ENCODE data around the gene AAGAB. TPM values are rescaled to one million over a fixed set of nuclear protein-coding genes. Genes with fewer than 3 reads are reported as not detected.

The AAGAB gene
- total RNA-seq, 1 experiment from 2014 or later, result 102 TPM

GRCh38 chr15:67266870-67267269 is 12.4 kb upstream of the AAGAB start:
- H3K9me3 ChIP-seq (ENCODE audit: control insufficient read depth, insufficient read depth, low read depth, low read length), result no peaks in the 10 kb centered on the region

DNA sequence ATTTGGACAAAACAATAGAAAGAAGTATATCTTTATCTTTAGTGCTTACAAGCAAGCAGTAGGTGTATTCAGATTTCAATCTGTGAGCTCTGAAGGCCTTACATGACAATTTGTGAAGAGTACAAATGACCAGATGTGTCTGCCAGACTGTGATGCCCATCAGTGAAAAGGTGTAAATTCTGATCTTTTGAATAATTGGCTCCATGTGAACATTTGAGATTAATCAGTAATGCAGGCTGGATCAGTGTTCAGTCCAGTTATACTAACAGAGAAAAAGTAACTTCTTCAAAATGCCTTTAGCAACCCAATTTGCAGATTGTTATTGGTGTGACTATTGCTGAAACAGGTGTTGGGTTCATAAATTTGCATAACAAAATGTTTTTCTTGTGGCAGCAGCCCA is 5.3 kb upstream of the AAGAB start:
- ChIA-PET POLR2A (no interaction called here), CTCF (no interaction called here)
- H3K4me3 ChIP-seq (ENCODE audit: low read depth in 2 of 2, low read length in 2 of 2), result no peak overlapping the region
- H3K4me1 ChIP-seq (ENCODE audit: control insufficient read depth, insufficient read depth, low read length), result peaks cover 5% of the 10 kb centered on the region
- H3K27ac ChIP-seq (ENCODE audit: low read length), result no peak overlapping the region
- H3K27me3 ChIP-seq (ENCODE audit: control insufficient read depth, insufficient read depth, low read length), result no peaks in the 10 kb centered on the region
- no peak for ATAC-seq
- intact Hi-C loops (cut with micrococcal nuclease; ENCODE audit: unreplicated experiment), result no loop called here
- DNase-seq (ENCODE audit: low read depth, low spot score), result no peak
- H3K36me3 ChIP-seq (ENCODE audit: control insufficient read depth, insufficient read depth, low read length), result no peaks in the 10 kb centered on the region
- TF ChIP-seq POLR2AphosphoS5 (IDR thresholded peaks at IDR 0.05; ENCODE audit: low read depth, low read length) (no peak), SIN3A (IDR thresholded peaks at IDR 0.05; ENCODE audit: borderline replicate concordance, insufficient read depth, low read depth, low read length) (no peak), CTCF (IDR thresholded peaks at IDR 0.05) (no peak), TCF7L2 (IDR thresholded peaks at IDR 0.05; ENCODE audit: low read depth, low read length) (no peak), REST (IDR thresholded peaks at IDR 0.05; ENCODE audit: insufficient read depth in 1 of 2, low read depth in 2 of 2, low read length in 1 of 2) (no peak)
- no TSS peak for BruUV-seq (replicated peaks)
- in situ Hi-C loops (cut with HindIII; ENCODE audit: low pct_unique_long_range_greater_than_20kb, low sequenced_read_pairs), result no loop called here
- H3K9me3 ChIP-seq (ENCODE audit: control insufficient read depth, insufficient read depth, low read depth, low read length), result no peaks in the 10 kb centered on the region

More at GRCh38 chr15:67266870-67267269, 12.4 kb upstream of the AAGAB start:
- TF ChIP-seq TCF7L2 (IDR thresholded peaks at IDR 0.05; ENCODE audit: low read depth, low read length), result no peak
- no peak for TF ChIP-seq REST (IDR thresholded peaks at IDR 0.05; ENCODE audit: insufficient read depth in 1 of 2, low read depth in 2 of 2, low read length in 1 of 2)
- TF ChIP-seq SIN3A (IDR thresholded peaks at IDR 0.05; ENCODE audit: borderline replicate concordance, insufficient read depth, low read depth, low read length), result no peak
- TF ChIP-seq CTCF (IDR thresholded peaks at IDR 0.05), result no peak
- no peak for TF ChIP-seq POLR2AphosphoS5 (IDR thresholded peaks at IDR 0.05; ENCODE audit: low read depth, low read length)
- no TSS peak for BruUV-seq (replicated peaks)
- H3K4me1 ChIP-seq (ENCODE audit: control insufficient read depth, insufficient read depth, low read length), result no peaks in the 10 kb centered on the region
- in situ Hi-C loops (cut with HindIII; ENCODE audit: low pct_unique_long_range_greater_than_20kb, low sequenced_read_pairs) (no loop called here), intact Hi-C loops (cut with micrococcal nuclease; ENCODE audit: unreplicated experiment) (no loop called here)
- H3K36me3 ChIP-seq (ENCODE audit: control insufficient read depth, insufficient read depth, low read length), result no peaks in the 10 kb centered on the region
- no peak for ATAC-seq
- no peak overlapping the region for H3K4me3 ChIP-seq (ENCODE audit: low read depth in 2 of 2, low read length in 2 of 2)
- no peak for DNase-seq (ENCODE audit: low read depth, low spot score)
- POLR2A ChIA-PET, result interaction anchor here (0.9 kb wide), 1 partner anchor 321 kb away, joined by 3 read pairs; no protein-coding TSS in a partner anchor
- H3K27me3 ChIP-seq (ENCODE audit: control insufficient read depth, insufficient read depth, low read length), result no peaks in the 10 kb centered on the region
- CTCF ChIA-PET, result no interaction called here
- no peak overlapping the region for H3K27ac ChIP-seq (ENCODE audit: low read length)

Measured in Panc1 (cell line).